ENCODE measurements around the gene SLIT3. TPM values are rescaled to one million over a fixed set of nuclear protein-coding genes. Genes with fewer than 3 reads are reported as not detected.

Gene SLIT3
- polyA plus RNA-seq, 3 donors: 49.7 to 63.8 (median 49.7) TPM

DNA sequence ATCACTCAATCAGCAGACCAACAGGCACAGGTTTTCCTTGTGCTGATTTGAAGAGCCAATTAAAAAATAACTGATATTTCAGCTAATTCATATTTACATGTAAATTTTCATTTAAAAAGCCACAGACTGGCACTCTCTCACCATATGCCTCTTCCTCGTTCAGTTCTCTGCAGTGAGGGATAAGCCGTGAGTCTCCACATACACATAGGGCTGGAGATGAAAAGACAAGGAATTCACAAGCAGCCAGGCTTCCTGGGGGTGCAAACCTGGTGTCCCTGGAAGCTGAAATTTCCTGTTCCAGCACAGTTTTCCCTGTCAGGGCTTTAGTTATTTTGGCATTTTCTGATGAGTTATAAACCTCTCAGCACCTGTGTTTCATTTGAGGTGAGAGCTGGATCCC lies 397.9 kb downstream of the SLIT3 start:
- DNase-seq (ENCODE audit: extremely low read depth in 1 of 11, low read depth in 9 of 11, low spot score in 4 of 11): no peak

DNA sequence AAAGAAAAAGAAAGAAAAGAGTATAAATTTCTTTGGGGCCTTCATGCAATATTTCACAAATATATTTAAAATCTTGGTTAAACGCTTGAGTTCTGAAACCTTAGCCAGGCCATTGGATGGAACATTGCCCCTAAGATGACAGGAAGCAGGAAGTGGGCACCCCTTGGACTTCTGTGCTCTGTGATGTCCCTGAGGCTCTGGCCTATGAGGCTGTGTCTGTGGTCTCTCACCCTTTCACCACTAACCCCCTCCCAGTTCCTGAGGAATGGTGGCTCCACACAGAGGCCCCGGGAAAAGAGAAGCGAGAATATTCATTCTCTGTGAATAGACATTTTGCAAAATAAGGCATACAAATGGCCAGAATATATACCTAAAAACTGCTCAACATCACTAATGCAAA lies 401.3 kb downstream of the SLIT3 start:
- no peak for DNase-seq (ENCODE audit: extremely low read depth in 1 of 11, low read depth in 9 of 11, low spot score in 4 of 11)

DNA sequence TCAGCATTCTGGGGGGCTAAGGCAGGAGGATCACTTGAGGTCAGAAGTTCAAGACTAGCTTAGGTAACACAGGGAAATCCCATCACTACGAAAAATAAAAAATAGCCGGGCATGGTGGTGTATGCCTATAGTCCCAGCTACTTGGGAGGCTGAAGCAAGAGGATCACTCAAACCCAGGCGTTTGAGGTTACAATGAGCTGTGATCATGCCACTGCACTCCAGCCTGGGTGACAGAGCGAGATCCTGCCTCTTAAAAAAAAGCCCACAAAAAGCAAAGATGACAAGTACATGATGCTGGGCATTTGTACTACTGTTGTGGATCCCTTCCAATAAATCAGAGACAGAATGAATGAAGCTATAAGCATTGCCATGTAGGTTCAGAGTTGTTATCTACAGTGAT lies 401.7 kb downstream of the SLIT3 start:
- no peak for DNase-seq (ENCODE audit: extremely low read depth in 1 of 11, low read depth in 9 of 11, low spot score in 4 of 11)

GRCh38 chr5:168898247-168898911 lies 402.6 kb downstream of the SLIT3 start:
- no peak for DNase-seq (ENCODE audit: extremely low read depth in 1 of 11, low read depth in 9 of 11, low spot score in 4 of 11)

DNA sequence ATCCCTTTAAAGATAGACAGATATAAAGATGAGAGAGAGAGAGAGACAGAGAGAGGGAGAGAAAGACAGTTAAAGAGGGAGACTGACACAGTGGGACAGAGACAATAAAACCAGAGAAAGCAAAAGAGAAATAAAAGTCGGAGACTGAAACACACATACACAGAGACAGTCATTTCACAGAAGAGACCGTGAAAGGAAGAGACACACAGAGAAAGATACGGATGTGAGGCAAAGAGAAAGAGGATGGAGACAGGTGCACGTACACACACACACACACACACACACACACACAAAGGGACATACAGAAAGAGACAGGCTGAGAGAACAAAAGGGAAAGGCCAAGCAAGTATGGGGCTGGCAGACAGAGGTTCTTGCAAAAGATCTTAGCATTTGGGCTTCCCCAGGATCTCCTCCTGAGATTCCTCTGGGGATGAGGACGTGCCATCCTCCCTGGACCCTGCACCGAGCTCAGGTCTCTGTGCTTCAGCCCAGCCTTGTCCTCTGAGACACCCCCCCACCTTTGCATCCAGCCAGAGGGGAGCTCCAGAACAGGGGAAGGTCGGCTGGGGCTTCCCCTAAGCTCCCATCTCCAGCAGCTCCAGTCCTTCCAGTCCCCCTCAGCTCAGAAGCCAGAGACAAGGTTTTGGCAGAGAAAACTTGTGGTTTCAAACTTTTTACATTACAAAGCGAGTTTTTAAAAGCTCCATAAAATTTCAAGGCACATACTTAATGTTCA lies 403.4 kb downstream of the SLIT3 start:
- no peak for DNase-seq (ENCODE audit: extremely low read depth in 1 of 11, low read depth in 9 of 11, low spot score in 4 of 11)

GRCh38 chr5:168895295-168896071 lies 405.5 kb downstream of the SLIT3 start:
- DNase-seq (ENCODE audit: extremely low read depth in 1 of 11, low read depth in 9 of 11, low spot score in 4 of 11): no peak

GRCh38 chr5:168893283-168893682 lies 407.7 kb downstream of the SLIT3 start:
- no peak for DNase-seq (ENCODE audit: extremely low read depth in 1 of 11, low read depth in 9 of 11, low spot score in 4 of 11)

GRCh38 chr5:168892618-168893186 lies 408.2 kb downstream of the SLIT3 start:
- DNase-seq (ENCODE audit: extremely low read depth in 1 of 11, low read depth in 9 of 11, low spot score in 4 of 11): no peak

- DNase-seq (ENCODE audit: extremely low read depth in 1 of 11, low read depth in 9 of 11, low spot score in 4 of 11): no peak
These were observed 409.8 kb downstream of the SLIT3 start for GRCh38 chr5:168890816-168891812.

- DNase-seq (ENCODE audit: extremely low read depth in 1 of 11, low read depth in 9 of 11, low spot score in 4 of 11): no peak
These were observed 411.9 kb downstream of the SLIT3 start for GRCh38 chr5:168889039-168889438.

- DNase-seq (ENCODE audit: extremely low read depth in 1 of 11, low read depth in 9 of 11, low spot score in 4 of 11): no peak
These were observed 413.0 kb downstream of the SLIT3 start for GRCh38 chr5:168887931-168888330.

GRCh38 chr5:168886157-168886556 lies 414.8 kb downstream of the SLIT3 start:
- no peak for DNase-seq (ENCODE audit: extremely low read depth in 1 of 11, low read depth in 9 of 11, low spot score in 4 of 11)

GRCh38 chr5:168885324-168886120 lies 415.4 kb downstream of the SLIT3 start:
- no peak for DNase-seq (ENCODE audit: extremely low read depth in 1 of 11, low read depth in 9 of 11, low spot score in 4 of 11)

DNA sequence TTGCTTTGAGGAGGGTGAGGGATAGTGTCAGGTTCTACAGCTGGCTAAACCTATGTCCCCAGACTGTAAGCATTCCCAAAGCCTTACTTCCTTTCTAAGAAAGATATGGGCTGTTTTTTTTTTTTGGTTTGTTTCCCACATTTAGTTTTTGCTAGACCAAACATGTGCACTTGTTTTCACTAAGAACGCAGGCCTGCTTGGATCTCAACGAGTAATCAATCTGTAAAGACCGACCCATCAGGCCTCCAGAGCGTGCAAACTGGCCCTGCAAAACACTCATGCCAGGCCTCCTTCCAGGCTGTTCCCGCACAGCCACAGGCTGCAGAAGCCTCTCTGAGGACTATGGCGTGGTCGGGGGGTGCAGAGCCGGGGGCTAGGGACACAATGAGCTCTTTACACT lies 416.9 kb downstream of the SLIT3 start:
- DNase-seq (ENCODE audit: extremely low read depth in 1 of 11, low read depth in 9 of 11, low spot score in 4 of 11): no peak

- DNase-seq (ENCODE audit: extremely low read depth in 1 of 11, low read depth in 9 of 11, low spot score in 4 of 11): no peak
These were observed 417.6 kb downstream of the SLIT3 start for GRCh38 chr5:168883281-168883741.

- DNase-seq (ENCODE audit: extremely low read depth in 1 of 11, low read depth in 9 of 11, low spot score in 4 of 11): no peak
These were observed 418.7 kb downstream of the SLIT3 start for GRCh38 chr5:168882283-168882682.

DNA sequence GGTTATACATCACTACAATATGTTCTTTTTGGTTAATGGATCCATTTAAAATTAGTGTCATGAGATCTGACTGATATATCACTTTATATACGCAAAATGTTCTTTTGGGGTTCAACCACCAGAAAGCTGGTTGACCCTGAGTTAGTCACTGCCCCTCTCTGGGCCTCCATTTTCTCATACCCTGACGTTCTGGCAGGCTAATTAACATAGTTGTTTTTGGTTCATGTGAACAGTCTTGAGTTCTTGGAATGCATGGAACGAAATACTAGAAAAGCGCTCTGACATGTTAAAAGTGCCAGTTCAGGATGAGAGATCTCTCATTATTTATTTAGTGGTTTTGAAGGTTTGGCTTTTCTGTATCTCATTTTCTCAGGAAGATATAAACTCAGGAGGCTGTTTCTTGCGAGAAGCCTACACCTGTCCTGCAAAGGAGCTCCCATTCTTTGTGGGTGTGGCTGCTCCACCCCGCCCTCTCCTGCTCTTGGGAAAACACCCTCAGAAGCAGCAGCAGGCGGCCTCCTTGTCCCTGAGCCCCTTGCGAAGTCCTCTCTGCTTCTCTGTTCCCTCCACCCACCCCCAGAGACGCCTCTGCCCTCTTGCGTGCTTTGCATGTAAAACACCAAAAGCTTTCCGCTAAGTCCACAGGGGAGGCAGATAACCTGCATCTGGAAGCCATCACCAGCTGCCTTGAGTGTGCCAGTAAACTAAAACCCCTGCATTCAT lies 419.4 kb downstream of the SLIT3 start:
- DNase-seq (ENCODE audit: extremely low read depth in 1 of 11, low read depth in 9 of 11, low spot score in 4 of 11): no peak
